Measurements from ENCODE around the gene NBEAL2. TPM values are rescaled to one million over a fixed set of nuclear protein-coding genes. Genes with fewer than 3 reads are reported as not detected.

Gene NBEAL2
- total and polyA plus RNA-seq, 2 of the 8 experiments (the other 6 are each of a cell fraction or from before 2014, with no cell fraction given), result 27.3 to 46.9 TPM

DNA sequence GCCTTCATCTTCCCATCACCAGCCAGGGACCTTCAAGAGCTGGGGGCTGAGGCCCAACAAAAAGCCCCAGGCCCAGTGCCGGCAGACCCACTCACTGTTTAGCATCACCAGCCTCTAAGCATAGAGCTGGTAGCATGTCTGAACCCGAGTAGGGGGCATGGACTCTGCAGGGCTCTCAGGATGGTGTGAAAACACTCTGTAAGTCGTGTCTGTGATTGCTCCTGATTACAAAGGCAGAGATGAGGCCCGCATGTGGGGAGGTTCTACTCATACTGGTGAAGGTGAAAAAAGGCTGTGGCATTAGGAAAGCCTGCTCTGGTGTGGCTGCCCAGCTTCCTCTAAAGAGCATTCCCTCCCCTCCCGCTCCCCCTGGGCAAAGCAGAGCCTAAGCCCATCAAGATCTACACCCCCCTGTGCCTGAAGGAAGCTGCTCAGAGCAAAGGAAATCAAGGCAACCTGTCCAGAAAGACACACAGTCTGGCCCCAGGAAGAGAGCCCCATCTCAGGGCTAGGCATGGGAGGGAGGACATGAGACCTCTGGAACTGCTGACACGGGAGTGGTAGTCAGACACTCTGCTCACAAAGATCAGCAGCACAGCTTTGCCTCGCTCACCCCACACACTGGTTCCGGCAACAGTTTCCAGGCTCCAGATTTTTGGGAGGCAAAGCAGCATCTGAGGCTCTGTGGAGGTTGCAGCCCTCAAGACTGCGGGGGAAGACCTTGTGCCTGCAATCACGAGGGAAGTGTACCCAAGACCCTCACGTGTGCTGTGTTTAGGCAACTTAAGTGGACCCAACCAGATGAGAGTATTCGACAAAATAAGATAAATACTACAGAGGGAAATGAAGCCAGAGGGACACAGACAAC, 39.7 kb upstream of the NBEAL2 start (continued):
- TF ChIP-seq POLR2A (IDR thresholded peaks at IDR 0.05; ENCODE audit: control extremely low read depth in 1 of 2, low read depth in 2 of 2, low read length in 2 of 2), result no peak
